HuH-7.5 (cell line): ENCODE results near the gene TMEM51.
"Not testable (repeated sequence)": the region's sequence is repeated elsewhere in the genome, so short reads cannot be mapped to it uniquely, and the experiment has no call there.

Experiments used
- DNase-seq: peaks from one replicate; pipeline ENCODE4 v3.0.0; 2011; ENCODE audit warnings: low spot score

The TMEM51 gene

GRCh38 chr1:15128077-15128476, 25.5 kb upstream of the TMEM51 start:
- DNase-seq = no peak

- DNase-seq = peak; percentile 83
Measured at GRCh38 chr1:15128520-15129313, 24.8 kb upstream of the TMEM51 start.

GRCh38 chr1:15129944-15130343, 23.6 kb upstream of the TMEM51 start:
- DNase-seq = no peak

GRCh38 chr1:15130607-15131006, 22.9 kb upstream of the TMEM51 start:
- no peak for DNase-seq

GRCh38 chr1:15132965-15133364, 20.6 kb upstream of the TMEM51 start:
- no peak for DNase-seq

GRCh38 chr1:15134285-15134684, 19.3 kb upstream of the TMEM51 start:
- DNase-seq = no peak

- DNase-seq = not testable (repeated sequence)
Measured at GRCh38 chr1:15135604-15136003, 17.9 kb upstream of the TMEM51 start.

GRCh38 chr1:15137809-15138208, 15.7 kb upstream of the TMEM51 start:
- no peak for DNase-seq

- DNase-seq = no peak
Measured at GRCh38 chr1:15139654-15140350, 13.7 kb upstream of the TMEM51 start.

- DNase-seq = no peak
Measured at GRCh38 chr1:15141935-15142539, 11.5 kb upstream of the TMEM51 start.

GRCh38 chr1:15145327-15145726, 8.2 kb upstream of the TMEM51 start:
- no peak for DNase-seq

GRCh38 chr1:15146142-15146680, 7.3 kb upstream of the TMEM51 start:
- no peak for DNase-seq

GRCh38 chr1:15146971-15147376, 6.6 kb upstream of the TMEM51 start:
- DNase-seq = no peak

- no peak for DNase-seq
Measured at GRCh38 chr1:15148004-15148403, 5.5 kb upstream of the TMEM51 start.

- no peak for DNase-seq
Measured at GRCh38 chr1:15148475-15148874, 5.1 kb upstream of the TMEM51 start.

- no peak for DNase-seq
Measured at GRCh38 chr1:15148941-15149340, 4.6 kb upstream of the TMEM51 start.

GRCh38 chr1:15150376-15150775, 3.2 kb upstream of the TMEM51 start:
- no peak for DNase-seq

- DNase-seq = no peak
Measured at GRCh38 chr1:15151377-15151806, 2.2 kb upstream of the TMEM51 start.

GRCh38 chr1:15151871-15152270, 1.7 kb upstream of the TMEM51 start:
- no peak for DNase-seq

- DNase-seq = peak; percentile 72
Measured at GRCh38 chr1:15152318-15153183, 996 bp upstream of the TMEM51 start.

GRCh38 chr1:15153842-15154479, 414 bp downstream of the TMEM51 start:
- DNase-seq = peak; percentile 65
